CD4-positive, alpha-beta T cell (primary cell): ENCODE measurements around the gene NDC1. TPM values are rescaled to one million over a fixed set of nuclear protein-coding genes. Genes with fewer than 3 reads are reported as not detected.

Experiments used
- ATAC-seq: fragments of 200-7000 bp; cut with Tn5 transposase; one replicate; pipeline ENCODE4 v1.10.0; 2022; ENCODE audit warnings: mild to moderate bottlenecking; ENCODE audit not compliant: poor library complexity
- CTCF ChIA-PET: fragments of 350-600 bp; sonication (Branson Sonifier 250); formaldehyde crosslinking; loops from one replicate; lab custom pipeline; 2021; ENCODE audit warnings: antibody characterized with exemption, inconsistent platforms; lab: Charles Lee
- POLR2A ChIA-PET: fragments of 350-600 bp; sonication (Branson Sonifier 250); formaldehyde crosslinking; loops from one replicate; lab custom pipeline; 2021; ENCODE audit warnings: antibody characterized with exemption, inconsistent platforms; lab: Charles Lee
- DNase-seq, 14 experiments: peaks; one replicate each; pipeline ENCODE4 v3.0.0-alpha.2; 2013 to 2020; ENCODE audit warnings: mixed read lengths in 2 of 14
- H3K27ac ChIP-seq, 2 donors: one replicate each; pipeline versions ENCODE4 v1.5.1 to v1.7.0; 2013; ENCODE audit warnings: low read length in 2 of 2, low read depth in 1 of 2, mild to moderate bottlenecking in 1 of 2
- H3K27me3 ChIP-seq, 2 experiments: 1 replicate in 1 of 2; 2 replicates in 1 of 2; pipeline versions ENCODE4 v1.6.1 to v1.7.0; 2013; ENCODE audit warnings: low read length in 2 of 2, control low read depth in 1 of 2, mild to moderate bottlenecking in 1 of 2, moderate library complexity in 1 of 2; ENCODE audit not compliant: insufficient read depth in 2 of 2, control insufficient read depth in 1 of 2
- H3K36me3 ChIP-seq: one replicate; pipeline ENCODE4 v1.6.1; 2013; ENCODE audit warnings: low read length, control low read depth; ENCODE audit not compliant: insufficient read depth
- H3K4me1 ChIP-seq: one replicate; pipeline ENCODE4 v1.6.1; 2013; ENCODE audit warnings: low read length, control low read depth; ENCODE audit not compliant: insufficient read depth
- H3K4me3 ChIP-seq: one replicate; pipeline ENCODE4 v1.5.1; 2013; ENCODE audit warnings: mild to moderate bottlenecking, low read length, moderate library complexity
- H3K9me3 ChIP-seq, 2 experiments: 1 replicate in 1 of 2; 2 replicates in 1 of 2; pipeline versions ENCODE4 v1.6.1 to v1.7.0; 2013; ENCODE audit warnings: low read length in 2 of 2, mild to moderate bottlenecking in 2 of 2, control low read depth in 1 of 2, moderate library complexity in 1 of 2; ENCODE audit not compliant: control insufficient read depth in 1 of 2, insufficient read depth in 1 of 2
- H3K27ac Mint-ChIP-seq: one replicate; pipeline ENCODE4 v1.8.0; 2020; ENCODE audit warnings: mixed read lengths
- H3K27me3 Mint-ChIP-seq: one replicate; pipeline ENCODE4 v1.8.0; 2021; ENCODE audit warnings: mixed read lengths
- H3K36me3 Mint-ChIP-seq: one replicate; pipeline ENCODE4 v1.8.0; 2021; ENCODE audit warnings: low read depth, mixed read lengths
- H3K4me1 Mint-ChIP-seq: one replicate; pipeline ENCODE4 v1.8.0; 2021; ENCODE audit warnings: low read depth, mixed read lengths
- H3K4me3 Mint-ChIP-seq: one replicate; pipeline ENCODE4 v1.8.0; 2020; ENCODE audit warnings: mild to moderate bottlenecking, mixed read lengths
- H3K9me3 Mint-ChIP-seq: one replicate; pipeline ENCODE4 v1.8.0; 2020; ENCODE audit warnings: mixed read lengths
- CTCF ChIP-seq: fragments of 200-600 bp; IDR thresholded peaks from one replicate; pipeline ENCODE4 v1.8.0; 2022; ENCODE audit warnings: antibody characterized with exemption, mild to moderate bottlenecking
- intact Hi-C, 2 experiments: fragments of 100-400 bp; cut with DNase I in 1 of 2; cut with micrococcal nuclease in 1 of 2; formaldehyde crosslinking; loops; one replicate each; pipeline versions ENCODE4 v1.15.1 to v1.9.0; 2023 to 2025; cut with DNase I, micrococcal nuclease
- total RNA-seq, 174 experiments: library from RNA in 2 of 174; stranded (reverse) in 2 of 174; gene quantifications; one replicate each; pipeline ENCODE4 v1.2.3 and lab custom pipeline; 2021 to 2026

NDC1 gene
- total RNA-seq, 2 experiments from 2014 or later = 5.4 to 8.1 TPM

DNA sequence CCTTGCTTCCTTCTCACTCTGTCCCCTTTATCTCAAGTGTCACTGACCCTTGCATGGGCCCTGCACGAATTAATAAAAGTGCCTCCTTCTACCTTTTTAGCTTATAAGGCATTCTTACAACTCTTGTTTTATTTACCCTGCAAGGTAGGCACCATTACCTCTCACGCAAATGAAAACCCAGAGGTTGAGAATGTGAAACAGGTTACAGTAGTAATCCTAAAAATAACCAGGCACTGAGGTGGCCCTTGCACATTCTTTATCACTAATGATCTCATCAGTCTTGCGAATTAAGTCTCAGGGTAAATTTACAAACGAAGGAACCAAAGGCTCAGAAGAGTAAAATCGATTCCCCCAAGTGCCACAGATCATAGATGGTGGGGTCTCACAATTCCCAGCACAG lies 102.8 kb downstream of the NDC1 start:
- Histone ChIP-seq H3K27ac (no peak overlapping the region), H3K9me3 (peaks cover 0 to 3% of the 10 kb centered on the region in 2 experiments), H3K27me3 (peaks cover 30 to 43% of the 10 kb centered on the region in 2 experiments), H3K4me3 (no peak overlapping the region), H3K4me1 (peaks cover 17% of the 10 kb centered on the region), H3K36me3 (no peaks in the 10 kb centered on the region)
- ChIA-PET POLR2A (no interaction called here), CTCF (no interaction called here)
- Mint-ChIP-seq H3K36me3 (no peaks in the 10 kb centered on the region), H3K9me3 (no peaks in the 10 kb centered on the region), H3K4me1 (peaks cover 5% of the 10 kb centered on the region), H3K27ac (no peak overlapping the region), H3K4me3 (no peak overlapping the region), H3K27me3 (peaks cover 49% of the 10 kb centered on the region)
- intact Hi-C loops = no loop called here
- DNase-seq (no peak), ATAC-seq (no peak)
- TF ChIP-seq CTCF = no peak

DNA sequence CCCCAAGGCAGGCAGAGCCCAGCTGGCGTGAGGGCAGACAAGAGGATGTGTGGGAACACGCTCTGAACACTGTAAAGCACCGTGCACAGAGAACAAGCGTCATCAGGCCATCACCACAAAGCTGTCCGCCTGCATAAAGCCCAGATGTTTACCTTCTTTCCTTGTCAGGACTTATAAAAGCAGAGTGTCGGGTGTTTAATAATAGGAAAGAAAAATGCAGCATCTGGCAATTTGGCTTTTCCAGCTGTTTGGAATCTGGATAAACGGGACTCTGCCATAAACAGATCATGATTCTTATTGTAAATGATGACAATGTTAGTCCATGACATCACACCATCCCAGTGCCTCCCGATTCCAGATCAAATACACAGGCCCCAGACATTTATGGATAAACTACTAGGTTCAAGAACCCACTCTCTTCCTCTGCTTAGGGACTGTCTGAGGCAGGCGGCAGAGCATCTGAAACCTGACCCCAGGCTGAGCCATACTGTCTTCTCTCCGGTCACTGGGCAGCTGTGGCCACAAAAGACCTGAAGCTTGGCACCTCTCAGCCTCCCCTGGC lies 103.4 kb downstream of the NDC1 start:
- no peaks in the 10 kb centered on the region for H3K9me3 Mint-ChIP-seq
- POLR2A ChIA-PET = no interaction called here
- Histone ChIP-seq H3K36me3 (no peaks in the 10 kb centered on the region), H3K4me1 (peaks cover 17% of the 10 kb centered on the region), H3K27ac (no peak overlapping the region), H3K4me3 (no peak overlapping the region), H3K27me3 (peaks cover 26 to 38% of the 10 kb centered on the region in 2 experiments), H3K9me3 (peaks cover 0 to under 1% of the 10 kb centered on the region in 2 experiments)
- DNase-seq = no peak
- no peaks in the 10 kb centered on the region for H3K36me3 Mint-ChIP-seq
- H3K4me1 Mint-ChIP-seq = peaks cover 3% of the 10 kb centered on the region
- no peak for ATAC-seq
- peaks cover 44% of the 10 kb centered on the region for H3K27me3 Mint-ChIP-seq
- CTCF ChIA-PET = no interaction called here
- intact Hi-C loops = no loop called here
- no peak overlapping the region for H3K27ac Mint-ChIP-seq
- H3K4me3 Mint-ChIP-seq = no peak overlapping the region
- no peak for TF ChIP-seq CTCF

GRCh38 chr1:53733975-53734649 lies 104.0 kb downstream of the NDC1 start:
- no peak for DNase-seq
- Mint-ChIP-seq H3K36me3 (no peaks in the 10 kb centered on the region), H3K4me3 (no peak overlapping the region), H3K4me1 (no peaks in the 10 kb centered on the region), H3K27ac (no peak overlapping the region), H3K27me3 (peaks cover 40% of the 10 kb centered on the region), H3K9me3 (no peaks in the 10 kb centered on the region)
- no peaks in the 10 kb centered on the region for H3K9me3 ChIP-seq
- TF ChIP-seq CTCF = no peak
- H3K4me1 ChIP-seq = peaks cover 12% of the 10 kb centered on the region
- intact Hi-C loops = no loop called here
- H3K36me3 ChIP-seq = no peaks in the 10 kb centered on the region
- CTCF ChIA-PET = no interaction called here
- POLR2A ChIA-PET = interaction anchor here (0.5 kb wide), 1 partner anchor 73 kb away, joined by 3 read pairs; no protein-coding TSS in a partner anchor
- no peak overlapping the region for H3K4me3 ChIP-seq
- H3K27me3 ChIP-seq = peaks cover 22 to 34% of the 10 kb centered on the region in 2 experiments
- ATAC-seq = no peak
- no peak overlapping the region for H3K27ac ChIP-seq
